Fibroblast of the aortic adventitia (primary cell): ENCODE data around the gene CSF1. TPM values are rescaled to one million over a fixed set of nuclear protein-coding genes. Genes with fewer than 3 reads are reported as not detected.

ENCODE experiments used
- DNase-seq: peaks from one replicate; pipeline ENCODE4 v3.0.0-alpha.2; 2010; ENCODE audit warnings: low read depth
- H3K4me3 ChIP-seq: 2 replicates; pipeline ENCODE4 v1.5.1; 2011; ENCODE audit warnings: low read depth, mild to moderate bottlenecking, control low read depth, low read length, moderate library complexity
- CTCF ChIP-seq: IDR thresholded peaks from 2 replicates; pipeline ENCODE4 v1.5.1; 2011; ENCODE audit warnings: mild to moderate bottlenecking, low read length, control low read depth, inconsistent platforms; ENCODE audit not compliant: insufficient read depth
- total RNA-seq: library from RNA; depleted of rRNA; stranded (reverse); fragments of >200 nt; gene quantifications from 2 replicates; pipeline ENCODE4 v1.2.3, GENCODE V29; 2012; ENCODE audit warnings: low replicate concordance

The CSF1 gene
- total RNA-seq, 1 donor, result 61.9 TPM

DNA sequence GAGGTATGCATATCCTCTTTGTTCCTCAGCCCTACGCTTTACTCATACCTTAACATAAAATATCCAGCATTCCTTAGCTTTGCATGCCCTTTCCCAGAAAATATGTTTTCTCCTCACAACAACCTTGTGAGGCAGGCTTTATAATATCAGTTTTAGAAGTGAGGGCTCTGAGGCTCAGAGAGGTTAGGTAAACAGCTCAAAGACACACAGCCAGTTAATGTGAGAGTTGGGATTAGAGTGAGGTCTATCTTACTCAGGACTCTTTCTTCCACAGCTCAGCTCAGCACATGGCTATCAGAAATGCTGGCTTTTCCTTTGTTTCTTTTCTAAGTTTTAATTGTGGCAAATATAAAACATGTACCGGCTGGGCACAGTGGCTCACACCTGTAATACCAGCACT, 27.9 kb downstream of the CSF1 start:
- H3K4me3 ChIP-seq, result no peak overlapping the region
- DNase-seq, result no peak

GRCh38 chr1:109942434-109942833, 31.8 kb downstream of the CSF1 start:
- H3K4me3 ChIP-seq, result no peak overlapping the region
- no peak for TF ChIP-seq CTCF
- no peak for DNase-seq

More for the DNA sequence above, 27.9 kb downstream of the CSF1 start:
- TF ChIP-seq CTCF, result no peak

- no peak for TF ChIP-seq CTCF
- DNase-seq, result no peak
These were observed 33.9 kb downstream of the CSF1 start for GRCh38 chr1:109944541-109944940.

DNA sequence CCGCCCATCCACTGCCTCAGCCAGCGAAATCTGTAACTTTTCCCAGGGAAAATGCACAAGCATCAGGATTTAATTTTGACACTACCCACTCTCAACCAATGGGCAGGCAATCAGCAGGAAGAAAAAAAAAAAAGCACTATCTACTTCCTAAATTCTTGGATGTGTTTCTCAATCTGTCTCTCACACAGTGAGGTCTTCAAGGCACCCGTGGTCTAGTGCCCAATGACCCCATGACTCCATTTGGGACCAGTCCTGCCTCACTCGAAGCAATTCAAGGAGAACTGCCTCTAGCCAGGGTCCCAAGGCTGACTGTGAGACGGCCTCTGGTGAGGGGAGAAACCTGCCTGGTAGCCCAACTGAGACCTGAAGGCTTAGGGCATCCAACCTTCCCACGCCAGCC, 35.9 kb downstream of the CSF1 start:
- TF ChIP-seq CTCF, result no peak
- DNase-seq, result no peak
- no peak overlapping the region for H3K4me3 ChIP-seq

More at GRCh38 chr1:109944541-109944940, 33.9 kb downstream of the CSF1 start:
- H3K4me3 ChIP-seq, result no peak overlapping the region

GRCh38 chr1:109947582-109948284, 37.1 kb downstream of the CSF1 start:
- no peak for DNase-seq
- no peak for TF ChIP-seq CTCF
- no peak overlapping the region for H3K4me3 ChIP-seq

GRCh38 chr1:109948285-109948630, 37.6 kb downstream of the CSF1 start:
- DNase-seq, result no peak
- no peak for TF ChIP-seq CTCF
- no peak overlapping the region for H3K4me3 ChIP-seq

DNA sequence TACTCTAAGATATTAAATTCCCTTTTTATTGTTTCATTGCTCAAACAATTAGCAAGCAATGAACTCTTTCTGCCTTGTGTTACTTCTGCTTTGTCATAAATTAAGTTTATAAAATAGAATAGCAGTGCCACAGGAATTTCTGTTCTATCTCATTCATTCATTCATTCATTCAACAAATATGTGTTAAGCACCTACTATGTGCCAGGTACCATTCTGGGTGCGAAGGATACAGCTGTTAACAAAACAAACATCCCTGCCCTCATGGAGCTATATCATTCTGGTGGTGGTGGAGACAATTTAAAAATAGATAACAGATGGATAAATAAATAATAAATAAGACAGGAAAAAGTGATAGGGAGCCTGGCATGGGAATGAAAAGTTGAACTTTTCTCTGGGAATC, 39.4 kb downstream of the CSF1 start:
- TF ChIP-seq CTCF, result no peak
- DNase-seq, result no peak
- H3K4me3 ChIP-seq, result no peak overlapping the region
